GM21381 (cell line): Measurements from ENCODE around the gene MTUS2.
A peak's percentile ranks its signal among the peaks of the same experiment; 100 is the strongest.

Source experiments
- ATAC-seq: cut with Tn5 transposase; IDR thresholded peaks from one replicate; pipeline ENCODE4 v1.9.1; 2021; ENCODE audit warnings: mild to moderate bottlenecking, moderate library complexity; ENCODE audit not compliant: unreplicated experiment

The MTUS2 gene

GRCh38 chr13:29537736-29538651 lies 717.9 kb downstream of the MTUS2 start:
- no peak for ATAC-seq

GRCh38 chr13:29538652-29539040 lies 718.5 kb downstream of the MTUS2 start:
- no peak for ATAC-seq

GRCh38 chr13:29539856-29540255 lies 719.7 kb downstream of the MTUS2 start:
- ATAC-seq: no peak

GRCh38 chr13:29540334-29540733 lies 720.2 kb downstream of the MTUS2 start:
- ATAC-seq: no peak

GRCh38 chr13:29540799-29541198 lies 720.7 kb downstream of the MTUS2 start:
- ATAC-seq: no peak

- no peak for ATAC-seq
These were observed 721.3 kb downstream of the MTUS2 start for GRCh38 chr13:29541400-29541799.

GRCh38 chr13:29542381-29542780 lies 722.2 kb downstream of the MTUS2 start:
- no peak for ATAC-seq

GRCh38 chr13:29543230-29544215 lies 723.4 kb downstream of the MTUS2 start:
- peak; percentile 97 for ATAC-seq

GRCh38 chr13:29545988-29546387 lies 725.8 kb downstream of the MTUS2 start:
- no peak for ATAC-seq

GRCh38 chr13:29546662-29547061 lies 726.5 kb downstream of the MTUS2 start:
- no peak for ATAC-seq

GRCh38 chr13:29547153-29547552 lies 727.0 kb downstream of the MTUS2 start:
- no peak for ATAC-seq

- no peak for ATAC-seq
These were observed 728.6 kb downstream of the MTUS2 start for GRCh38 chr13:29548722-29549121.

- no peak for ATAC-seq
These were observed 730.4 kb downstream of the MTUS2 start for GRCh38 chr13:29550430-29550988.

- no peak for ATAC-seq
These were observed 731.1 kb downstream of the MTUS2 start for GRCh38 chr13:29551214-29551613.
